ENCODE measurements around the gene ACSM5.
"Not testable (repeated sequence)": the region's sequence is repeated elsewhere in the genome, so short reads cannot be mapped to it uniquely, and the experiment has no call there.

The ACSM5 gene

DNA sequence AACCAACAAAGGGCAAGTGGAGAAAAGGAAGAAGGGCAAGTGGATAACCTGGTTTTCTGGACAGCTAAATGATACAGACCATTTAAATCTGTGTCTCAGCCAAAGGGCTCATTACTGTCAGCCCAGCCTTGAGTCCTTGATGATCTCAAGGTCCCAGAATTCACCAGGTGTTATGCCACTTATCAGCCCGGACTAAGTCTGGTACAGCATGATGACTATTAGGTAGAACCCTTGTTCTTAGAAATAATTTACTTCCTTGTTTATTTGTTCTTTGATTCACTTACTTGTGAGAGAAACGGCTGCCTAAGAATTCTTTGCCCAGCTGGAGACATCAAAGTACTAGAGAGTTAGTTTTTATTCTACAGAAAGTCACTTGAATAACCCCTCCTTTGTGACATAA, 8.3 kb upstream of the ACSM5 start:
- no peak for DNase-seq

DNA sequence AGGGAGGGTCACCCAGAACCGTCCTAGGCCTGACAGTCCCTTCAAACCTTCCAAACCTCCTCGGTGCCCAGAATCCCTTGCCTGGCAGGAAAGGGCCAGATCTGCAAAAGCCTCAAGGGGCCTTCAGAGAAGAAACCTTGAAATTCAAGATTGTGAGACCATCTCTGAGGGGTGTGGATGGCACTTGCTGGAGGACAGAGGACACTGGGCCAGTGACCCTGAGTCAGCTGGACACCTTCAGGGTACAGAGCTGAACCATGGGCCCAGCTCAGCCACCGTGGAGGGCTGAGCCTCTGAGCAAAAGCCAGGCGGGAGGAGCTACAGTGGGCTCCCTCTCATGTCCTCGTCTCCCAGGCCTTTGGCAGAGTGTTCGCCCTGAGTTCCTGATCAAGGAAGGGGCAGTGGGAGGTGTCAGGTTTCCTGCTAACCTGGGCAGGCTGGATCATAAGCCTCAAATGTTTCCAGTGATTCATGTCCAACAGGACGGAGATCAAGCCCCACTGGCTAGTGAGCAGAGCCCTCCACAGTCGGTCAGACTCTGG, 7.8 kb upstream of the ACSM5 start:
- no peak for DNase-seq

DNA sequence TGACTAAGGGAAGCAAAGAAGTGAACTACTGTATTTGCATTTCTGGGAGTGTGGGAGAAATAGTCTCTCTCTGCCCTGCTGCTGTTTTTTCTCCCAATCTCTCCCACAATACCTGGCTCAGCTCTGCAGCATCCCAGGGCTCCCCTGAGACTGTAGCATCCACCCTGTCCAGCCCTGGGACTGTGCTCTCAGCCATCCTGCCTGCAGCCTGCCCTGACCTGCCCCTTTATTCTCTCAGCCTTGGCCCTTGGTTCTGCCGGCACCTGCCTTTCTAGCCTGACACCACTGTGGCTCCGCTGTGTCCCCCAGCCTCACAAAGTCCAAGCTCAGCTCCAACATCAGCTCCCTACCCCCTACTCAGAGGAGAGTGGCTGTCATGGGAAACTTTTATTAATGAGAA, 6.7 kb upstream of the ACSM5 start:
- no peak for DNase-seq

DNA sequence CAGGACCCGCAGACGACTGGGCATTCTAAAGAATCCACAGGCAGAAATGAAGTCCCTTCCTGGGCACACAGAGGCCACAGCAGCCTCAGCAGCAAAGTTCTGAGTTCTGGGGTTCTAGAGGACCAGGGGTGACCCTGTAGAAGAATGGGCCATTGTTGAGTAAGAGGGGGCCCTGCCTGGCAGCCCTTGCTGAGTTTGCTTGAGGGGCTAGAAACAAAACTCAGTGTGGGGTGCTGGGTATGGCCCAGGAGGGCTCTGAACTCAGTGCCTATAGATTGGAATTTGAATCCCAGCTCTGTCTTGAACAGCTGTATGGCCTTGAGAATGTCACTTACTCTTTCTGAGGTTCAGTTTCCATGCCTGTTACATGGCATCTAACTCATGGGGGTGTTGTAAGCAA, 4.7 kb upstream of the ACSM5 start, which contains the start of gene PDILT:
TSS of gene PDILT (minus strand) at position 101 of the 400 bp plus-strand sequence. CDS start 5,437 bp downstream, outside the sequence.
- DNase-seq, result no peak

DNA sequence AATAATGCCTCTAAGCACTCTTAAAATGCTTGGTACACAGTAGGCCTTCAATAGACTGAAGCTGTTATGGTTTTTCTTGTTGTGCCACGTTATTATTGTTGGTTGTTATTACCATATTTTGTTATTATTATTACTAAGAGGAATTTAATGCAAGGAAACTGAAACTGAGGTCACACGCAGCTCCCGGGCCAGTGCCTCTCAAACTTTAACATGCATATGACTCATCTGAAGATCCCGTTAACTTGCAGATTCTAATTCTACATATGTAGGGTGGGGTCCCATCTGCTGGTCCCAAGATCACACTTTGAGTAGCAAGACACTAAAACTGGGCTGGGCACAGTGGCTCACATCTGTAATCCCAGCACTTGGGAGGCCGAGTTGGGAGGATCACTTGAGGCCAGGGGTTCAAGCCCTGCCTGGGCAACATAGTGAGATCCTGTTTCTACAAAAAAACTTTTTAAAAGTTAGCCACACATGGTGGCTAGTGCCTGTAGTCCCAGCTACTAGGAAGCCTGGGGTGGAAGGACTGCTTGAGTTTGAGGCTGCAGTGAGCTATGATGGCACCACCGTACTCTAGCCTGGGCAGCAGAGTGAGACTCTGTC, 888 bp downstream of the ACSM5 start:
- no peak for DNase-seq

DNA sequence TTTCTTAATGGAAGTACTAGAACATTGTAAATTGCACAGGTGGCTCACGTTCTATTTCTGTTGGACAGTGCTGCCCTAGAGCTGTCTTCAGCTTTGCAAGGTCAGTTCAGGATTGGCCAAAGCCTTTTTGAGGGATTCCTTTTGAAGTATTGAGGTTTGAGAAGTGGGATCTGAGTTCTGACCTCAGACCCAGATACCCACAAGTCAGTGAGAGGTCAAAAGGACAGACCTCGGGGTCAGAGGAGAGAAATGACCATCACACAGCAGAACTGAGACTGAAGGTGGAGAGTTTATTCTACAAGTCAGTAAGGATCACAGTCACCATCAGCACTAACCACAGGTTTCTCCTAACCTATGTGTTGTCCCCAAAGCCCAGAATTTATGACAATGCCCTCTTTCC, 1.7 kb downstream of the ACSM5 start:
- no peak for DNase-seq

DNA sequence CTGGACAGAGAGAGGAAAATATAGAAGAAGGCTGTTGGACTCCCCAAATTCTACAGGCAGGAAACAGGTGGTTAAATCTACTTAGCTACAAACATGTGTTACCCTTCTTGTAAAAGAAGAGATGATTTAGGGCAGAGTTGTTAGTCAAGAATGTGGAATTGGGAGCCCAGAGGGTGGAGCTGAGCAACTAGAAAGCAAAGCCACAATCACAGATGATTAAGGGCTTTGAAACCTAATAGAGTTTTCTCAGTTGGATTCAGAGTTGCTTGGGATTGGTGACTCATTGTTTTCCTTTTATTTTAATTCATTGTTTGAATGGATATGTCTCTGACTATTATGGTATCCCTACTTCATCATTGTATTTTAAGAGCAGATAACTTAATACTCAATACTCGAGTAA, 6.2 kb downstream of the ACSM5 start:
- DNase-seq, result no peak

DNA sequence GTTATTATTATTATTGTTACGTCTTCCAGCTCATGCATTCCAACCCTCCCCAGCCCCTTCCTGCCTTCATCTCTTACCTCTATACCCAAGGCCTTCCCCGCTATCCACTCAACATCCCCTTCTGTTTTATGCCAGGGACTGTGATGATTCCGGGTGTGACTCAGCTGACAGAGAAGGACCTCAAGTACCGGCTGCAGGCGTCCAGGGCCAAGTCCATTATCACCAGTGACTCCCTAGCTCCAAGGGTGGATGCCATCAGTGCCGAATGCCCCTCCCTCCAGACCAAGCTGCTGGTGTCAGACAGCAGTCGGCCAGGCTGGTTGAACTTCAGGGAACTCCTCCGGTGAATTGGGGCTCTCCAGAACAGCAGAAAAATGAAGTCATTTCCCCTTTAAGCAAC, 9.8 kb downstream of the ACSM5 start:
- not testable (repeated sequence) for DNase-seq

DNA sequence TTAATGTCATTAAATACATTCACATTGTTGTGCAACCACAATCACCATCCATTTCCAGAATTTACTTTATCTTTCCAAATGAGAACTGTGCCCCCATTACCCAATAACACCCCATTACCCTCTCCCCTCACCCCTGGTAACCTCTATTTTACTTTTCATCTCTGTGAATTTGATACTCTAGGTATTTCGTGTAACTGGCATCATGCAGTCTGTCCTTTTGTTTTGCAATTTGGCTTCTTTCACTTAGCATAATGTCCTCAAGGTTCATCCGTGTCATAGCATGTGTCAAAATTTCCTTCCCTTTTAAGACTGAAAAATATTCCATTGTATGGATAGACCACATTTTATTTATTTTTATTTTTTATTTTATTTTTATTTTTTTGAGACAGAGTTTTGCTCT, 12.4 kb downstream of the ACSM5 start:
- not testable (repeated sequence) for DNase-seq

DNA sequence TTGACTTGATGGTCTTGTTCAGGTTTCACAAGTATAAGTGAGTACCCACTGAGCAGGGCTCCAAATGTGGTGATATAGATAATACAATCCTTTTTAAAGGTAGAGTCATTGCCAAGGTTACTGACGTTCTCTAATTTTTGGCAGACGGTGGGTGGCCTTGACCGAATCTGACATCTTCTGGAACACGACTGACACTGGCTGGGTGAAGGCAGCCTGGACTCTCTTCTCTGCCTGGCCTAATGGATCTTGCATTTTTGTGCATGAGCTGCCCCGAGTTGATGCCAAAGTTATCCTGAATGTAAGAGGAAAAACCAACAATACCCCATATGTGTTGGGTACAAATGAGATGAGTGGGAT, 14.4 kb downstream of the ACSM5 start:
- DNase-seq, result not testable (repeated sequence)

DNA sequence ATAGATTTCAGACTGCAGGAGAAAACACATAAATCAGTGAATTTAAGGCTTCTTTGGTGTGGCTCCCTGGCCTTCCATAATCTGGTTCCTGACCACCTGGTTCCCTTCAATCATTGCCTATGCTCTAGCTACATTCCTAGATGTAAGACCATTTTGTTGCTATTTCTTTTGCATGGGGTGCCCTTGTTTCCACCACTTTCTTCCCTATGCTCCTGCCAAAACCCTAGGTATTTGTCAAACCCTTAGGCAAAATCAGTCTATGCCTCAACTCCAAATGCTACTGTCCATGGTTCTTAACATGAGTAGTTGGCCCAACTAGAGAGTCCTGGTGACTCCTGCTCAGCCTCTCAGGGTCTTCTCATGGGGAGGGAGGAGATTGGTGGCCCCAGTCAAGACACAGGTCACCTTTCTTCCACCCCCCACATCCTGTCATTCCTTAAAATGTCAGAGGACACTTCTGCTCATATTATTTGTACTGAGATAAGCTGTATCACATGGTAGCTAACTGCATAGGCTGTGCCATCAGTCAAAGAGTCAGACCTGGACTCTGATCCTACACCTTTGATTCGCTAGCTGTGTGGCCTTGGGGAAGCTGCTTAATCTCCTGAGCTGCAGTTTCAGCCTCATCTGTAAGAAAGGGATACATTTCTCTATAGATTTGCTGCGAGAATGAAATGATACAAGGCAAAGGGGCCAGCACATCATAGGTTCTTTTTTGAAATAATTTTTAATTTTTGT, 15.0 kb downstream of the ACSM5 start:
- no peak for DNase-seq

DNA sequence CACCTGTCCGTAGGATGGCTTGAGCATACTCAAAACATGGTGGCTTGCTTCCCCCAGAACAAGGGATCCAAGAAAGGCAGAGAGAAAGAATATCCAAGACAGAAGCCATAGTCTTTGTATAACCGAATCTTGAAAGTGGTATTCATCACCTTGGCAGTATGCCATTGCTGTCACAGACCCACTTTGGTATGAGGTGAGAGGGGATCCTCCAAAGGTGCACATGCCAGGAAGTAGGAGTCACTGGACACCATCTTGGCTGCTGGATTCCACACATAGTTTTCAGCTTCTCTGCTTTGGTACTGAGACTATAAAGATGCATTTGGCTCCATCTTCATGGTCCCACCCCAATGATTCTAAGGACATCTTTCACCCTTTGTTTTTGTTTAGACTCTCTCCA, 18.1 kb downstream of the ACSM5 start:
- not testable (repeated sequence) for DNase-seq

DNA sequence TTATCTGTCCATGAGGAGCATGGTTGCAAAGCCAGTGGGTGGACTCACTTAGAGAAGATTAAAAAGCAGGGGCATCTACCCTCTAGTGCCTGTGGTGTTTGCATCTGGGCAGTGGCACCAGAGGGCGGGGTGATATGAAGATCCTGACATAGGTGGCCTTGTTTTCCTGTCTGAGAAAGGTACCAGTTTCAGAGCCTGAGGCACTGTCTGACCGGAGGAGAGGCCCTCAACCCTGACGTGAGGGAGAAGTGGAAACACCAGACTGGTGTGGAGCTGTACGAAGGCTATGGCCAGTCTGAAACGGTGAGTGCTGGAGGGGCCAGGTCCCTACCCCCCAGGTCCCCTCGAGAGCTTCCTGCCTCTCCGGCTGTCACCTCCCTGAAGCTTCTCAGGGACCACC, 20.2 kb downstream of the ACSM5 start:
- not testable (repeated sequence) for DNase-seq

DNA sequence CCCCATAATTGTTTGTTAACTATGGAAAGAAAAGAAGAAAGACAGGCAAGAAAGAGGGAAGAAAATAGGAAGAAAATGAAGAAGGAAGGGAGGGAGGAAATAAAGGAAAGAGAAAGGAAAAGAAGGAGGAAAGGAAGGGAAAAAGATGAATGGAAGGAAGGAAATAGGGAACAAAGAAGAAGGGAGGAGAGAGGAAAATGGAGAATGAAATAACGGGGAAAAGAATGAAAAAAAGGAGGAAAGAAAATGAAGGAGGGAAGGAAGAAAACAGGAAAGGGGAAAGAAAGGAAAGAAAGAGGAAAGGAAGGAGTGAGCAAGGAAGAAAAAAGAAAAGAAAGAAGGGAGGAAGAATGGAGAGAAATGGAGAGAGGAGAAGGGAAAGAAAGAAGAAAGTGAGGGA, 21.1 kb downstream of the ACSM5 start:
- DNase-seq, result not testable (repeated sequence)

DNA sequence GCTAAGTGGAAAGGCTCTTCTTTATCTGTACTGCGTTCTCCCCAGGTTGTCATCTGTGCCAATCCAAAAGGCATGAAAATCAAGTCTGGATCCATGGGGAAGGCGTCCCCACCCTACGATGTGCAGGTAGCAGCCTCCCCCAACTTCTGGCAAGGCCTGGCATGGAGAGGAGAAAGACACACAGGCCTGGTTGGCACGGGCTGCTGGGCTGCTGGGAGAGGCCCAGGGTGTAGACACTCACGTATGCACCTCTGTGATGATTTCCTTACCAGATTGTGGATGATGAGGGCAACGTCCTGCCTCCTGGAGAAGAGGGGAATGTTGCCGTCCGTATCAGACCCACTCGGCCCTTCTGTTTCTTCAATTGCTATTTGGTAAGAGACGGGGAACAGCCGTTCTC, 21.6 kb downstream of the ACSM5 start:
- DNase-seq, result no peak

DNA sequence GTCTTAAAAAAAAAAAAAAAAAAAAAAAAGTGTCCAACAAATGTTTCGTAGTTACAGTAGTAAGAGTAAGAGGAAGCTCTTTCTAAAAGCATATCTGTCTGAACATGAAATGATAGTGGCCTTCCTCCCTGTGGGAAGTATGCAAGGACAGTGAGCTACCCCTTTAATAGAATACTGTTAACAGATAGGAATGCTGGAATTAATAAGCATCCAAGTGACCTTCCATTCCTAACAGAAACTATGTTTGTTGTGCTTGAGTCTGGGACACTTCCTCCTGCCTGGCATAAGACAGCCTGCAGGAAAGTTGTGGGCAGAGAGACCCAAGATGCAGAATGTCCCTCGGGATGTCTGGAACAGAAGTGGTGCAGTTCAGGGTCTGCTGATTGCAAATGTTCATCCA, 29.6 kb downstream of the ACSM5 start:
- DNase-seq, result not testable (repeated sequence)

DNA sequence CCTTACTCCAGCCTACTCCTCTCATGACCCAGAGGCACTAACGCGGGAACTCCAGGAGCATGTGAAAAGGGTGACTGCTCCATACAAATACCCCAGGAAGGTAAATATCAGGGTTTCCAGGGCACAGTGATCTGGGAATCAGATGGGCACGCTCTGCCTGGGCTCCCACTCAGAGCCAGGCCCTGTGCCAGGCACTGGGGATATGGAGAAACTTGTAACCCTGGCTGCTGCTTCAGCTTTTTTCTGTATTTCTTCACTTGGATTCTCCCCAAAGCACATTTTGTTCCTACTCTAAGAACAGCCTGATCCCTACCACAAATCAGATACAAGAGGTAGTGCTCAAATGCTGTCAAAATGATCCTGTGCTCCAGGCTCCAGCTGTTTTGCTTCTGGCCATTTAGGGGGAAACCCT, 30.5 kb downstream of the ACSM5 start:
- not testable (repeated sequence) for DNase-seq

DNA sequence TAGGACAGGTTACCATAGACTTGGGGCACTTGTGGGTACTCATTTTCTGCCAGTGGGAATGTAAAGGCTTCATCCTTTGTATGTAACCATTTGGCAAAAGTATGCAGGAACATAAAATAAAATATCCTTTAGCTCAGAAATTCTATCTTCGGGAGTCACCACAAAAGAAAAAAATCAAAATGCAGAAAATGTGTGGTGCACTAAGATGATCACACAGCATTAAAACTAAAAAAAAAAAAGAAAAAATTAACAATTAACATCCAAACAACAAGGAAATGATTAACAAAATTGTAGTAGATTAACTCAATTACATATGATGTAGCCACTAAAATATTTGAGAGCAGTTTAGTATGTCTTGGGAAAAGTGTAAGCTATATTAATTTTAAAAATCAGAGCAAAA, 31.4 kb downstream of the ACSM5 start:
- DNase-seq, result not testable (repeated sequence)

DNA sequence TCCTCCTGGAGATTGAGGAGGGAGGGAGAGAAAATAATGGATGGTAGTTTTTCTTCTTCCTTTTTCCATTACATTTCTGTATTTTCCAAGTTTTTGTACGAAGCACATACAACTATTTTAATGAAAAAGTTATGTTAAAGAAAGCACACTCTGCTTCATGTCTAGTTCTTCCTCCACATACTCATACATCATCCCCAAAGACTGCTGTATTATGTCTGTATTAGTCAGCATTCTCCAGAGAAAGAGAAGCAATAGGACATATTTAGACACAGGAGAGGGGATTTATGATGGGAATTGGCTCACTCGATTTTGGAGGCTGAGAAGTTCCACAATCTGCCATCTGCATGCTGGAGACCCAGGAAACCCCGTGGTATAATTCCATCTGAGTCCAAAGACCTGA, 31.9 kb downstream of the ACSM5 start:
- DNase-seq, result no peak

DNA sequence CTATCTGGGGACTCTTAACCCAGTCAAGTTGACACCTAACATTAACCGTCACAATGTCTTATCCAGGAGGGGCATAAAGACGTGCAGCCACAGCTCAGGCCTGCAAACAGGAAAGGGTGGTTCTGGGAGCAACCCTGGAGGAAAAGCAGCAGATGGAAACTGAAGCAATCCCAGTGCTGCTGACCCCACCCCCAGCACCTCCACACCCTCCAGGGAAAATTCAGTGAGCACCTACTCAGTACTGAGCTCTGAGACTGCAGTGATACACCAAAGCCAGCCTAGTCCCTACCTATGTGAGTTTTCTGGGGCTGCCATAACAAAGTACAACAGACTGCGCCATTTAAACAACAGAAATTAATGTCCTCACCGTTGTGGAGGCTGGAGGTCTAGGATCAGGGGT, 32.5 kb downstream of the ACSM5 start:
- not testable (repeated sequence) for DNase-seq

DNA sequence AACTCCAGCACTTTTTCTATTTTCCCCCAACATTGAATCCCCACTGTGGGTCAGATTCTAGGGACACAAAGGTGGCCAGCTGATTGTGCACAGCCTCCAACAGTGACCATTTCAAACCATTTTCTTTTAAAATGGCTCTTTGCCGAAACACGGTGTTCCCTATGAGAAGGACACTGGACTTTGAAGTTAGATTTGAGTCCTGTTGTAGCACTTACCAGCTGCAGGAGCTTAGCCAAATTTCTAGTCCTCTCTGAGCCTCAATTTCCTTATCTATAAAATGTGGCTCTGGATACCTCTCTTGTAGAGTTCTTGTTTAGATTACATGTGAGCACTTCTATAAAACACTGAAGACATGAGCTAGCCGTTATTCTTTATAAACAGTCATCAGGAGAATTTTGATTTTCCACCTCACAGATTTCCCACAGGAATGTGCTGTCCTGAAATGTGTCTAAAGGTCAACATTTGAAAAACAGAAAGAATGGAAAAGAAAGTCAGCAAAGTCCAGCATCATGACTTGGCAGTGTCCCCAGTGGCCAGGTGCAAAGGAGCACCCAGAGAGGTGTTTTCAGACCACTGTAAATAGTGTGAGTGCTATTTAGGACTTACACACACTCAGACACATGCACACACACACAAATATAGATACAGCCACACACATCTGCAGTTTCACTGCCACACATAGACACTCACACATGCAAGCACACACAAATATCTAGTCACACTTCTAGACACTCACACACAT, 37.5 kb downstream of the ACSM5 start:
- DNase-seq, result not testable (repeated sequence)

DNA sequence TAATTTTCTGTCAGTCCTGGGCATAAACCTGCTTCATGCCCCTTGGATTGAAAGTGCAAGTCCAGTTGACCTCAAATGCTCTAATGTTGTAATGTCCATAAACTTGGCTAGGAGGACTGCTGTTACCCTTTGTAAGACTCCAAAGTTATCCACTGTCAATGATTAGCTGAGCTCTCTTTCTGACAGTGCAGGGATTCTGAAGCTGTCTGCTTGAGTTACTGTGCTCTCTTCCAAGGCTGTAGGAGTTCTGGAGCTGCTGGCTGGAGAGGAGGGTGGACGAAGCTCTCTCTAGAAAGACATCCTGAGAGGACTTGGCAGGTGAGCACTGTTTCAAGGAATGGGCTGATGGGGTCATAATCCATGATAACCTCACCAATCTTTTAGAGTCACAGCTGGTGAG, 42.0 kb downstream of the ACSM5 start, which contains the start of gene ACSM2A:
TSS of gene ACSM2A (plus strand) at position 158 of the 400 bp plus-strand sequence. CDS start 8,594 bp downstream, outside the sequence.
- DNase-seq, result not testable (repeated sequence)

DNA sequence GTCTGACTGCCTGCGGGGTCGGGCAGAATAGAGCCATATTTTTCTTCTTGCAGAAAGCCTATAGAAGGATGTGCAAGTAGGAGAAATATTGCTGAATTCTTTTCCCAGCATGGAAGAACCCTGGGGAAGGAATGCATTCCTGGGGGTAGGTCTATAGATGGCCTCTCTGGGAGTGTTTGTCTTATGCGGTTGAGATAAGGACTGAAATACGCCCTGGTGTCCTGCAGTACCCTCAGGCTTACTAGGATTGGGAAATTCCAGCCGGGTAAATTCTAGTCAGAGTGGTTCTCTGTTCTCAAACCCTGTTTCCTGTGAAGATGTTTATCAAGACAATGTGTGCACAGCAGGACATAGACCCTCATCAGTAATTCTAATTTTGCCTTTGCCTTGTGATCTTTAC, 44.3 kb downstream of the ACSM5 start:
- DNase-seq, result not testable (repeated sequence)

DNA sequence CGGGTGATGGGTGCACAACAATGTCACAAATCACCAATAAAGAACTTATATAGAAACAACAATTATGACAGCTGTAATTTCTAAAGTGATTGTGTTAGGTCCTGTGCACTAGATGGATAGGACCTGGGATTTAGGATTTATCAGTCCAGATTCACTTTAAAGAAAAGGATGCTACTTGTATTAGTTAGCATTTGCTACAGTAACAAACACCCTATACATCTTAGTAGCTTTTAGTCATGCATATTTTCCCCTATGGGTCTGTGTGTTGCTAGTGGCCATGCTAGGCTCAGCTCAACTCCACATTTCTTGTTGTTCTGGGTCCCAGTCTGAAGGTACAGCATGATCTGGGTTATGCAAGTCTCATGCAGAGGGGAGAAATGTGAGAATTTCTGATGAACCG, 49.9 kb downstream of the ACSM5 start:
- not testable (repeated sequence) for DNase-seq

Measured in NCI-H2081 treated with DMSO at 0.1 percent for 48 hours (cell line).